Small intestine (tissue), 7 donors: ENCODE data around the gene DAG1. TPM values are rescaled to one million over a fixed set of nuclear protein-coding genes. Genes with fewer than 3 reads are reported as not detected.

ENCODE experiments used
- DNase-seq, 2 donors: peaks; one replicate each; pipeline versions ENCODE4 v3.0.0 to v3.0.0-alpha.2; 2013
- FAIRE-seq: peaks from 2 replicates; lab custom pipeline; 2012; peaks lifted over from hg19 to GRCh38; lab: Jason Lieb, UNC
- H3K27ac ChIP-seq, 3 donors: one replicate each; pipeline ENCODE4 v1.5.1; 2013; ENCODE audit warnings: low read length in 2 of 3, mild to moderate bottlenecking in 2 of 3, control low read depth in 1 of 3, inconsistent platforms in 1 of 3, low read depth in 1 of 3, moderate library complexity in 1 of 3
- H3K27me3 ChIP-seq, 3 donors: one replicate each; pipeline ENCODE4 v1.6.1; 2013; ENCODE audit warnings: low read length in 3 of 3, inconsistent platforms in 1 of 3; ENCODE audit not compliant: control insufficient read depth in 3 of 3, insufficient read depth in 3 of 3
- H3K36me3 ChIP-seq, 3 donors: one replicate each; pipeline ENCODE4 v1.6.1; 2013; ENCODE audit warnings: low read length in 3 of 3, inconsistent platforms in 1 of 3, low read depth in 1 of 3, mild to moderate bottlenecking in 1 of 3, moderate library complexity in 1 of 3; ENCODE audit not compliant: control insufficient read depth in 3 of 3, insufficient read depth in 2 of 3
- H3K4me1 ChIP-seq, 3 donors: one replicate each; pipeline ENCODE4 v1.6.1; 2013; ENCODE audit warnings: low read length in 2 of 3, inconsistent platforms in 1 of 3, low read depth in 1 of 3, mild to moderate bottlenecking in 1 of 3, moderate library complexity in 1 of 3; ENCODE audit not compliant: control insufficient read depth in 3 of 3, insufficient read depth in 2 of 3
- H3K4me3 ChIP-seq, 3 donors: one replicate each; pipeline ENCODE4 v1.5.1; 2013; ENCODE audit warnings: low read length in 3 of 3, control low read depth in 1 of 3, inconsistent platforms in 1 of 3, low read depth in 1 of 3, mild to moderate bottlenecking in 1 of 3, moderate library complexity in 1 of 3
- H3K9me3 ChIP-seq, 2 donors: one replicate each; pipeline ENCODE4 v1.6.1; 2013; ENCODE audit warnings: low read depth in 1 of 2, low read length in 1 of 2; ENCODE audit not compliant: control insufficient read depth in 2 of 2, insufficient read depth in 1 of 2
- WGBS, 3 donors: extraction: QIAGEN DNeasy Blood & Tissue Kit; methylation state at CpG; one replicate each; pipeline ENCODE4 v1.1.7; 2013; 5-methylcytosine and 5-hydroxymethylcytosine counted together
- polyA plus RNA-seq, 4 donors: library from polyadenylated mRNA; stranded (reverse) in 3 of 4; unstranded in 1 of 4; fragments of 200-250 nt in 3 of 4; fragments of 120-200 nt in 1 of 4; gene quantifications; one replicate each; pipeline versions ENCODE4 v1.2.1 to v1.2.3, GENCODE V29; 2013
- donor health status: healthy with polysubstance abuse.
- donor health status: control.
- donor health status: control.
- donor health status: Bipolar disorder and iron deficiency.
- donor health status: healthy.

The DAG1 gene
- polyA plus RNA-seq, 4 donors = 3.8 to 42.6 (median 23.8) TPM

DNA sequence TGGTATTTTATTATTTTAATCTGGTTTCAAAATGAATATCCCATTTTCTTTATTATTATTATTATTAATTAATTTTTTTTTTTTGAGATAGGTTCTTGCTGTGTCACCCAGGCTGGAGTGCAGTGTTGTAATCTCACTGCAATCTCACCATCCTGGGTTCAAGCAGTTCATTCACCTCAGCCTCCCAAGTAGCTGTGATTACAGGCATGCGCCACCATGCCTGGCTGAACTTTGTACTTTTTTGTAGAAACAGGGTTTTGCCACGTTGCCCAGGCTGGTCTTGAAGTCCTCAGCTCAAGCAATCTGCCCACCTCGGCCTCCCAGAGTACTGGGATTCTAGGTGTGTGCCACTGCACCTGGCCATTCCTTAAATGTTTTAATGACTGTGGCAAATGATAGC lies 28.6 kb downstream of the DAG1 start:
- 41 to 79% (median 68%) methylated on average over 3 of the region's 3 CpGs for WGBS, 3 donors
- H3K27me3 ChIP-seq = no peaks in the 10 kb centered on the region
- no peaks in the 10 kb centered on the region for H3K9me3 ChIP-seq
- peak in 1 of 2 donors; percentile 32 for DNase-seq
- FAIRE-seq = no peak
- peaks cover 0 to 13% (median 0%) of the 10 kb centered on the region in 3 donors for H3K36me3 ChIP-seq
- no peak overlapping the region for H3K4me3 ChIP-seq
- peaks cover 5 to 27% (median 18%) of the 10 kb centered on the region in 3 donors for H3K4me1 ChIP-seq
- no peak overlapping the region for H3K27ac ChIP-seq

DNA sequence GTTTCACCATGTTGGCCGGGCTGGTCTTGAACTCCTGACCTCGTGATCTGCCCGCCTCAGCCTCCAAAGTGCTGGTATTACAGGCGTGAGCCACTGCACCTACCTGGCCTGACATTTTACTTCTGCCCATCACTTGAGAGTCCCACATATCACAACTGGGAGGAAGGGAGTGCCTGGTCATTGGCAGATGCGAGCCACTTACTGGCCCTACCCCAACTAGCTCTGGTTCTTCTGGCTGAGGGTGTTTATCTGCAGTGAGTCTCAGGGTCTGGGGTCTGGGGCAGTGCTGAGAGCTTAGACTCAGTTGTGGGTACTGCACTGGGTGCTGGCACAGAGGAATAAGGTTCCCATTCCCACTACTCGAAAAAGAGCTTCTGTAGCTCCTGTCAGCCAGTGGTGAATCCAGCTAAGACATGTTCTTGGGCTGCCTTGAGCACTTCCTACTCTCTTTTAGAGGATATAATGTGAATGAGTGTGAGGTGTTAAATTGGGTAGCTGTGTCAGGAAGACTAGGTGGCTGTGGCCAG lies 30.2 kb downstream of the DAG1 start:
- DNase-seq (no peak), FAIRE-seq (no peak)
- peaks cover 0 to 6% (median 0%) of the 10 kb centered on the region in 3 donors for H3K36me3 ChIP-seq
- 88 to 93% (median 92%) methylated on average over 6 of the region's 6 CpGs for WGBS, 3 donors
- H3K9me3 ChIP-seq = no peaks in the 10 kb centered on the region
- H3K4me3 ChIP-seq = no peak overlapping the region
- no peaks in the 10 kb centered on the region for H3K27me3 ChIP-seq
- H3K4me1 ChIP-seq = peaks cover 5 to 32% (median 18%) of the 10 kb centered on the region in 3 donors
- peak overlapping the region; percentile 82 to 96 (median 88) for H3K27ac ChIP-seq

DNA sequence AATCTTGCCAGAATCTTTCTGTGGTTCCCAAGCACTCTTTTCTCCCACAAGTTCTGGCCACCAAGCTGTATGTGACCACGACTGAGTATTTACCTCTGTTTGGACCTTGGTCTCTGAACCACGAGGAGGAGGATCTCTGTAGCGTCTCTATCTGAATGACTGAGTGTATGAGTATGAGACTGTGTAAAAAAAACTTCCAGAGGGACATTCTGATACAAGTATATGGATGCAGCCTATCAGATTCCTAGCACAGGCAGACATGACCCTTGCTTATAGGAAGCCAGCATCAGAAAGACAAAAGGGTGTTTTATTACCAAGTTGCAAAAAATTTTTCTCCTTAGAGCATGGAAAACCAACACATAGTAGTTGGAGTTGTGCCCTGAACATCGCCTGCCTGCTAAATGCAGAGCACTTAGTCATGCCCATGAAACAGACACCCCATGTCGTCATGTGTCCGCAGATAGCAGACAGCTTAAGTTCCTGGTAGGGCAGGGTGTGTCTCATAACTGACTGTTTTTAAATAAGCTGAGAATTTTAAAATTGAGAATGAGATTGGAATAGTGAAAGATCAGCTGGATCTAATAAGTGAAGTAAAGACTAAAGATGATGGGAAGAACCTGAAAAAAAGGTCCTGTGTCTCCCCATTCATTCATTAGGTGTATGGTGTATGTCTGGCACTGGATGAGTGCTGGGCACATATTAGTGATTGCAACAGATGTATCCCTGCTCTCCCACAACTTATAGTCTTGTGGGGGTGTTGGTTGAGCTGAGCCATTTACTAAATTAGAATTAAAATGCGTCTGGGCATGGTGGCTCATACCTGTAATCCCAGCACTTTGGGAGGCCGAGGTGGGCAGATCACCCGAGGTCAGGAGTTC lies 30.9 kb downstream of the DAG1 start:
- FAIRE-seq = no peak
- H3K4me3 ChIP-seq = no peak overlapping the region
- peak overlapping the region; percentile 82 to 96 (median 88) for H3K27ac ChIP-seq
- WGBS, 3 donors = 34 to 55% (median 42%) methylated on average over 9 of the region's 9 CpGs
- H3K36me3 ChIP-seq = peaks cover 0 to 4% (median 0%) of the 10 kb centered on the region in 3 donors
- DNase-seq = peak; percentile 85 to 87
- peaks cover 5 to 32% (median 18%) of the 10 kb centered on the region in 3 donors for H3K4me1 ChIP-seq
- no peaks in the 10 kb centered on the region for H3K9me3 ChIP-seq
- H3K27me3 ChIP-seq = no peaks in the 10 kb centered on the region

DNA sequence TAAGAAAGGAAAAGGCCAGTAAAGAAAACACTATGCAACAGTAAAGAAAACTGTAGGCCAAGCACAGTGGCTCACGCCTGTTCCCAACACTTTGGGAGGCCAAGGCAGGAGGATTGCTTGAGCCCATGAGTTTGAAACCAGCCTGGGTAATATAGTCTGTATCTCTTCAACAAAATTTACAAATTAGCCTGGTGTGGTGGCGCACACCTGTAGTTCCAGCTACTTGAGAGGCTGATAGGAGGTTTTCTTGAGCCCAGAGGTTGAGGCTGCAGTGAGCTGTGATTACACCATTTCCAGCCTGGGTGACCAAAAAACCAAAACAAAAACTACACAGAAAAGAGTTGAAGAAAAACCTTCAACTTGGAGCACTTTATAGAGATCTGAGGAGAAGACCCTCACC lies 31.8 kb downstream of the DAG1 start:
- DNase-seq (no peak), FAIRE-seq (no peak)
- Histone ChIP-seq H3K4me1 (peaks cover 5 to 32% (median 18%) of the 10 kb centered on the region in 3 donors), H3K27ac (peak overlapping the region in 2 of 3 donors; percentile 82 to 88), H3K4me3 (peak overlapping the region in 1 of 3 donors; percentile 5), H3K9me3 (no peaks in the 10 kb centered on the region), H3K36me3 (peaks cover 0 to 4% (median 0%) of the 10 kb centered on the region in 3 donors), H3K27me3 (no peaks in the 10 kb centered on the region)
- WGBS, 3 donors = 96 to 98% (median 97%) methylated on average over 2 of the region's 2 CpGs

DNA sequence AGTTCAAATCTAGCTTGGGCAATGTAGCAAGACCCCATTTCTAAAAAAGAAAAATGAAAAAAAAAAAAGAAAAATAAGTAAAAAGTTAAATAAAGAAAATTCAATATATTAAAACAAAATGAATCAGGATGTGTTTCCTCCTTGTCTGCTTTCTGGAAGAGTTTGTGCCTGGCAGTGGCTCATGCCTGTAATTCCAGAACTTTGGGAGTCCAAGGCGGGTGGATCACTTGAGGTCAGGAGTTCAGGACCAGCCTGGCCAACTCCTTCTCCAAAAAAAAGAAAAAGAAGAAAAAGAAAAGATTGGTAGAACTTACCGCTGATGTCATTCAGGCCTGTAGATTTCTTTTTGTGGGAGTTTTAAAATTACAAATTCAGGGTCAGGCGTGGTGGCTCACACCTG lies 36.8 kb downstream of the DAG1 start:
- WGBS, 3 donors = 89 to 100% (median 100%) methylated on average over 3 of the region's 3 CpGs
- Histone ChIP-seq H3K27me3 (no peaks in the 10 kb centered on the region), H3K4me1 (peaks cover 0 to 5% (median 0%) of the 10 kb centered on the region in 3 donors), H3K4me3 (no peak overlapping the region), H3K36me3 (peaks cover 0 to 14% (median 12%) of the 10 kb centered on the region in 3 donors), H3K27ac (no peak overlapping the region), H3K9me3 (no peaks in the 10 kb centered on the region)
- no peak for FAIRE-seq
- DNase-seq = no peak

DNA sequence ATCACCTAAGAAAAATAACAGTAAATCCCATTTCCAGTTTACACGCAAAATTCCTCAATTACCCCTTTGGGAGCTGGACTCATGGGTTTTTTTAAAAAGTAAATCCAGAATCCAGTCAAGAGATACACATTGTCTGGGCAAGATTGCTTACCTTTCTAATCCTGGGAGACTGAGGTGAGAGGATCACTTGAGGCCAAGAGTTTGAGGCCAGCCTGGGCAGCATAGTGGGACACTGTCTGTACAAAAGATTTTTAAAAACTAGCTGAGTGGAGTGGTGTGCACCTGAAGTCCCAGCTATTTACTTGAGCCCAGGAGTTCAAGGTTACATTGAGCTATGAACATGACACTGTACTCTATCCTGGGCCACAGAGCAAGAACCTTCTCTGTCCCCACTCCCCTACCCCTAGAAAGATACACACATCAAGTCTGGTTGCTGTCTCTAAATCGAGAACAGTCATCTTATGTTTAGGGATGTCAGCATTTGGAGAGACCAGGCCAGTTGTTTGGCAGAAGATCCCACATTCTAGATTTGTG lies 39.0 kb downstream of the DAG1 start:
- no peaks in the 10 kb centered on the region for H3K27me3 ChIP-seq
- 36 to 48% (median 43%) methylated on average over 2 of the region's 2 CpGs for WGBS, 3 donors
- no peak for FAIRE-seq
- H3K4me3 ChIP-seq = no peak overlapping the region
- no peak for DNase-seq
- peaks cover 0 to 2% (median 0%) of the 10 kb centered on the region in 3 donors for H3K4me1 ChIP-seq
- H3K27ac ChIP-seq = no peak overlapping the region
- no peaks in the 10 kb centered on the region for H3K9me3 ChIP-seq
- peaks cover 6 to 23% (median 12%) of the 10 kb centered on the region in 3 donors for H3K36me3 ChIP-seq

DNA sequence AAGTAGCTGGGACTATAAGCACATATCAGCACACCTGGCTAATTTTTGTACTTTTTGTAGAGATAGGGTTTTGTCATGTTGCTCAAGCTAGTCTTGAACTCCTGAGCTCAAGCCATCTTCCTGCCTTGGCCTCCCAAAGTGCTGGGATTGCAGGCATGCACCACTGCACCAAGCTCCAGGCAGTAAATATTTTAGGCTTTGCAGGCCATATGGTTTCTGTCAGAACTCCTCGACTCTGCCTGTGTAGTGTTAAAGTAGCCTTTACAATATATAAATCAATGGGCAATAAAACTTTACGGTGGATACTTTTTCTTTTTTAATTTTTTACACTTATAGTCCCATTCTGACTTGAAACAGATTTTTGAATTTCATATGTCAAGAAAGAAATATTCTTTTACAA lies 41.6 kb downstream of the DAG1 start:
- Histone ChIP-seq H3K4me1 (no peaks in the 10 kb centered on the region), H3K9me3 (no peaks in the 10 kb centered on the region), H3K4me3 (no peak overlapping the region), H3K27me3 (no peaks in the 10 kb centered on the region), H3K36me3 (peaks cover 9 to 28% (median 14%) of the 10 kb centered on the region in 3 donors), H3K27ac (no peak overlapping the region)
- DNase-seq (no peak), FAIRE-seq (no peak)
- 75 to 90% (median 87%) methylated on average over 2 of the region's 2 CpGs for WGBS, 3 donors

DNA sequence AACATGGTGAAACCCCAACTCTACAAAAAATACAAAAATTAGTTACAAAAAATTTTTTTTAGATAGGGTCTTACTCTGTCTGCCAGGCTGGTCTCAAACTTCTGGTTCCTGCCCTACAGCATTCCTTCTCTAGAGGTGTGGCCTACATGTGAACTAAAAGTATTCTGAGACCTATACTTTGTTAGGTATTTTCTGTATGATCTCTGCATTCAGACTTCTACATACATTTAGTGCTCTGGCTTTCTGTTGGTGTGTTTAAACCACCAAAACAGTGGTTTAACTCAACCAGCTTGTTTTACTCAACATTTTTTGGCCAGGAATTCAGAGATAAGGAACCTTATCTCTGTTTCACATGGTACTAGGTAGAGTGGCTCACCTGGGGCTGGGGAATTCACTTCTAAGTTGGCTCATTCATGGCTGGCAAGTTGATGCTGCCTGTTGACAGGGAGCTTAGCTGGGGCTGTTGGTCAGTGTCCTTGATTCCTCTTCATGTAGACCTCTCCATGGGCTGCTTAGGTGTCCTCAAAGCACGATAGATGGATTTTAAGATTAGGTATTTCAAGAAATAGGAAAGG lies 42.8 kb downstream of the DAG1 start:
- Histone ChIP-seq H3K36me3 (peaks cover 9 to 35% (median 15%) of the 10 kb centered on the region in 3 donors), H3K27me3 (no peaks in the 10 kb centered on the region), H3K4me3 (no peak overlapping the region), H3K9me3 (no peaks in the 10 kb centered on the region), H3K27ac (no peak overlapping the region), H3K4me1 (no peaks in the 10 kb centered on the region)
- DNase-seq = no peak
- FAIRE-seq = no peak
- WGBS, 3 donors = 92 to 95% (median 92%) methylated on average over 1 of the region's 1 CpG
